BLaER1 (cell line): ENCODE results near the gene PGRMC1.
"Not testable (repeated sequence)": the region's sequence is repeated elsewhere in the genome, so short reads cannot be mapped to it uniquely, and the experiment has no call there.

Experiments used
- H3K27ac ChIP-seq: shearing (Covaris generic); formaldehyde crosslinking; 2 replicates; pipeline ENCODE4 v1.8.1; 2022
- H3K27me3 ChIP-seq: shearing (Covaris generic); formaldehyde crosslinking; 2 replicates; pipeline ENCODE4 v1.8.1; 2022
- H3K36me3 ChIP-seq: shearing (Covaris generic); formaldehyde crosslinking; 2 replicates; pipeline ENCODE4 v1.8.1; 2022
- H3K4me1 ChIP-seq: shearing (Covaris generic); formaldehyde crosslinking; 2 replicates; pipeline ENCODE4 v1.8.1; 2022
- H3K4me2 ChIP-seq: shearing (Covaris generic); formaldehyde crosslinking; 2 replicates; pipeline ENCODE4 v1.8.1; 2022
- H3K4me3 ChIP-seq: shearing (Covaris generic); formaldehyde crosslinking; 2 replicates; pipeline ENCODE4 v1.8.1; 2022
- H3K9ac ChIP-seq: shearing (Covaris generic); formaldehyde crosslinking; 2 replicates; pipeline ENCODE4 v1.8.1; 2022
- H3K9me3 ChIP-seq: shearing (Covaris generic); formaldehyde crosslinking; 2 replicates; pipeline ENCODE4 v1.8.1; 2022
- H4K20me1 ChIP-seq: shearing (Covaris generic); formaldehyde crosslinking; 2 replicates; pipeline ENCODE4 v1.8.1; 2022
- Cebpa-rat ChIP-seq: shearing (Covaris generic); IDR thresholded peaks from 2 replicates; pipeline ENCODE4 v1.8.1; 2022

PGRMC1 gene

DNA sequence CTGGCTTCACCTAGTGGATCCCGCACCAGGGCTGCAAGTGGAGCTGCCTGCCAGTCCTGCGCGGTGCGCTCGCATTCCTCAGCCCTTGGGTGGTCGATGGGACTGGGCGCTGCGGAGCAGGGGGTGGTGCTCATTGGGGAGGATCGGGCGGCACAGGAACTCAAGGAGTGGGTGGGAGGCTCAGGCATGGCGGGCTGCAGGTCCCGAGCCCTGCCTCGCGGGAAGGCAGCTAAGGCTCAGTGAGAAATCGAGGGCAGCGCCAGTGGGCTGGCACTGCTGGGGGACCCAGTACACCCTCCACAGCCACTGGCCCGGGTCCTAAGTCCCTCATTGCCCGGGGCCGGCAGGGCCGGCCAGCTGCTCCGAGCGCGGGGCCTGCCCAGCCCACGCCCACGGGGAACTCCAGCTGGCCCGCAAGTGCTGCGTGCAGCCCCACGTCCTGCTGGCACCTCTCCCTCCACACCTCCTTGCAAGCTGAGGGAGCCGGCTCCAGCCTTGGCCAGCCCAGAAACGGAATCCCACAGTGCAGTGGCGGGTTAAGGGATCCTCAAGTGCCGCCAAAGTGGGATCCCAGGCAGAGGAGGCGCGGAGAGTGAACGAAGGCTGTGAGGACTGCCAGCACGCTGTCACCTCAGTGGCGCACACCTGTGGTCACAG, 27.6 kb upstream of the PGRMC1 start:
- H3K27me3 ChIP-seq = no peaks in the 10 kb centered on the region
- H4K20me1 ChIP-seq = no peaks in the 10 kb centered on the region
- H3K36me3 ChIP-seq = no peaks in the 10 kb centered on the region
- no peak overlapping the region for H3K4me2 ChIP-seq
- H3K9ac ChIP-seq = no peak overlapping the region
- no peak overlapping the region for H3K27ac ChIP-seq
- TF ChIP-seq Cebpa-rat = no peak
- no peaks in the 10 kb centered on the region for H3K4me1 ChIP-seq
- peaks cover 13% of the 10 kb centered on the region for H3K9me3 ChIP-seq
- no peak overlapping the region for H3K4me3 ChIP-seq

DNA sequence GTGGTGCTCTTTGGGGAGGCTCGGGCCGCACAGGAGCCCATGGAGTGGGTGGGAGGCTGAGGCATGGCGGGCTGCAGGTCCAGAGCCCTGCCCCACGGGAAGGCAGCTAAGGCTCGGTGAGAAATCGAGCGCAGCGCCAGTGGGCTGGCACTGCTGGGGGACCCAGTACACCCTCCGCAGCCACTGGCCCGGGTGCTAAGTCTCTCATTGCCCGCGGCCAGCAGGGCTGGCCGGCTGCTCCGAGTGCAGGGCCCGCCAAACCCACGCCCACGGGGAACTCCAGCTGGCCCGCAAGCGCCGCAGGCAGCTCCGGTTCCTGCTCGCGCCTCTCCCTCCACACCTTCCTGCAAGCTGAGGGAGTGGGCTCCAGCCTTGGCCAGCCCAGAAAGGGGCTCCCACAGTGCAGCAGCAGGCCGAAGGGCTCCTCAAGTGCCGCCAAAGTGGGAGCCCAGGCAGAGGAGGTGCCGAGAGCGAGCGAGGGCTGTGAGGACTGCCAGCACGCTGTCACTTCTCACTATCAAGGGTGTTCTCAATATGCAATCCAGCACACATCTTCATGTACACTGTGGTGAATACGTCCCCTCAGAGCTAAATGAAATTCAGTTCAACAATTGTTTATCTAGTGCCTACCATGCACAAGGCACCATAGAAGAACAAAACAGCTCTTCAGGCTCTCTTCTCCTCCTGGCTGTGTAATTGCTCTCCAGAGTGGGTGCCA, 25.0 kb upstream of the PGRMC1 start:
- H3K4me2 ChIP-seq, H3K27me3 ChIP-seq, H3K4me3 ChIP-seq, H3K27ac ChIP-seq, H4K20me1 ChIP-seq, H3K9ac ChIP-seq, H3K4me1 ChIP-seq, H3K36me3 ChIP-seq: not testable (repeated sequence)
- peaks cover 13% of the 10 kb centered on the region for H3K9me3 ChIP-seq

DNA sequence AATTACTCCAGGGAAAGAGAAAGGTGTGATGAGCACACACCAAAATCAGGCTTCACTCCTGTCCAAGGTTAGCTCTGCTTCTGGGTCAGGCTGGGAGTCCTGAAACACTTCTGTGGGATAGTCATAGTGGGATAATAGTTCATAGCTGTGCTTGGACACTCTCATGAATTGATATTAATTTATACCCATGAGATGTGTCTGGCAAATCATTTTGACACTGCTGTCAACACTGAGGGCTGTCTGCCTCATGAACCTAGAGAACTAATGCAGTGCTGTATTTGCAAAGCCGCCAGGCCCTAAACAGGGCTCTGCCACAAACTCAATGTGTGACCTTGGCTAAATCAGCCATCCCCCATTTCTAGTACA, 24.5 kb upstream of the PGRMC1 start:
- no peak overlapping the region for H3K27ac ChIP-seq
- no peak for TF ChIP-seq Cebpa-rat

DNA sequence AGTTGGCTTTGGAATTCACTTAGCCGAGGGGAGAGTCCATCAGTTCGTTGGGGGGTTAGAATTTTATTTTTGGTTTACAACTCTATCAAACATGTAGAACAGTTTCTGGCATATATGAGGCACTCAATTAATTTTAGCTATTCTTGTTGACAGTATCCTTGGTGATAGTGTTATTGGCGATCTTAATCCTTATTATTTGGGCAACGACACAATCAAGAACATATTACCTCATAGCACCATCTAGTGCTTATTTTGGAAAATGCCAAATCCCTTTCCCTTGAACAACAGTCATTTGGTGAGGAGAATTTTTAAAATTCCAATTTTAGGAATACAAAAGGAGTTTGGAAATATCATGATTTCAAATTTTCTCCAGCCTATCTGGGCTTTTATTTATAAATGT, 17.9 kb upstream of the PGRMC1 start:
- Histone ChIP-seq H3K9ac (no peak overlapping the region), H3K9me3 (no peaks in the 10 kb centered on the region), H3K36me3 (no peaks in the 10 kb centered on the region), H3K4me3 (no peak overlapping the region), H3K27me3 (no peaks in the 10 kb centered on the region), H3K4me1 (no peaks in the 10 kb centered on the region), H3K4me2 (no peak overlapping the region), H4K20me1 (no peaks in the 10 kb centered on the region), H3K27ac (no peak overlapping the region)
- no peak for TF ChIP-seq Cebpa-rat

More for the DNA sequence above, 24.5 kb upstream of the PGRMC1 start:
- Histone ChIP-seq H3K9ac (no peak overlapping the region), H3K27me3 (no peaks in the 10 kb centered on the region), H3K4me1 (no peaks in the 10 kb centered on the region), H3K36me3 (no peaks in the 10 kb centered on the region), H3K9me3 (peaks cover 13% of the 10 kb centered on the region), H4K20me1 (no peaks in the 10 kb centered on the region), H3K4me3 (no peak overlapping the region), H3K4me2 (no peak overlapping the region)

DNA sequence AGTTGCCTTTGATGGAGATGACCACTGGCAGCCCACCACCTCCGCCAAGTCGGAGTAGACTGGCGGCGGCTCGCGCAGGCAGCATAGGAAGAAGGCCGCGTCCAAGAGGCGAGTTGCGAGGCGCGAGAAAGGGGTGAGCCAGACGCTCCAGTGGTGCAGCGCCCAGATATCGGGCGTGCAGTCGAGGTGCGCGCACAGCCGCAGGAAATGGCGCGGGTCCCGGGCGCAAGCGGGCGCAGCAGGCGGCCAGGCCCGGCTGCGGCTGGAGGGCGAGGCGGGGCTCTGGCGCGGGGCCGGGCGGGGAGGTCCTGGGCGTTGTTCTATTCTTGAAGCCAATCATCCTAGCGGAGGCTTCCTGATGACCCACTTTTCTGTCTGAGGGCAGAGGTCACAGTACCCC, 13.2 kb upstream of the PGRMC1 start:
- H3K4me1 ChIP-seq = no peaks in the 10 kb centered on the region
- no peak overlapping the region for H3K9ac ChIP-seq
- no peaks in the 10 kb centered on the region for H3K27me3 ChIP-seq
- no peaks in the 10 kb centered on the region for H3K36me3 ChIP-seq
- H3K4me2 ChIP-seq = no peak overlapping the region
- no peaks in the 10 kb centered on the region for H4K20me1 ChIP-seq
- H3K9me3 ChIP-seq = no peaks in the 10 kb centered on the region
- H3K27ac ChIP-seq = no peak overlapping the region
- no peak overlapping the region for H3K4me3 ChIP-seq
- TF ChIP-seq Cebpa-rat = no peak

DNA sequence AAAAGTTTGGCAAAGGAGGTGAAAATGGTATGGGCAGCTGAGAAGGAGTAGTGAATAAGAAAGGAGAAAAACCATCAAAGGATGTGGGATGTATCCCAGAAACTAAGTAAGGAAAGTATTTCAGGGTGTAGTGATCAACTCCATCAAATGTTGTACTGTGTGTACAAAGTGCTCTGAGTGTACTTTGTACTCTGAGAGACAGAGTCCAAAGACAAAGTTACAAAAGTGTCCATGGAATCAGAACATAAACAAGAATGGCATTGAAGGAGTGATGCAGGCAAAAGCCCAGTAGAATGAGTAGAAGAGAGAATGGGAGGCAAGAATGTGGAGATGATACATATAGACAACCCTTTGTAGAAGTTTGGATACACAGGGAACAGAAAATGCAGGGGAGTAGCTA, 12.3 kb upstream of the PGRMC1 start:
- Histone ChIP-seq H3K9ac (no peak overlapping the region), H4K20me1 (no peaks in the 10 kb centered on the region), H3K4me1 (no peaks in the 10 kb centered on the region), H3K36me3 (no peaks in the 10 kb centered on the region), H3K4me2 (no peak overlapping the region), H3K4me3 (no peak overlapping the region), H3K27ac (no peak overlapping the region), H3K27me3 (no peaks in the 10 kb centered on the region), H3K9me3 (no peaks in the 10 kb centered on the region)
- no peak for TF ChIP-seq Cebpa-rat

DNA sequence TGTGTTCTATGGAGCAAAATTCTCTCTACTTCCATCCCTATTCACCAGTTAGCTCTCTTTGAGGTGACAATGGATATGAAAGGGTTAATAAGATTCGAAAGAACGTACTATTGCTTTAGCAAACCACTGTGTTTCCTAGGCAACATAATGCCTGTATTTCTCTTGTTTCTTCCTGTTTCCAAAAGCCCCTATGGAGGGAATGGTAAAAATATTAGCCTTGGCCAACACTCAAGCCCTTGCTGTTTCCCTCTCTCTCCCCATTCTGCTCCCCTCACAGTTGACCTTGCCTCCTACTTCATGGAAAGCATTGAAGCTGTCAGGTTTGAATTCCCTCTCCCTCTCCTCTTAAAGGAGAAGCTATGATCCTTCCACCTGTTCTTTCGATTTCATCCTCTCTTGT, 9.6 kb upstream of the PGRMC1 start:
- no peaks in the 10 kb centered on the region for H3K9me3 ChIP-seq
- H3K4me2 ChIP-seq = no peak overlapping the region

DNA sequence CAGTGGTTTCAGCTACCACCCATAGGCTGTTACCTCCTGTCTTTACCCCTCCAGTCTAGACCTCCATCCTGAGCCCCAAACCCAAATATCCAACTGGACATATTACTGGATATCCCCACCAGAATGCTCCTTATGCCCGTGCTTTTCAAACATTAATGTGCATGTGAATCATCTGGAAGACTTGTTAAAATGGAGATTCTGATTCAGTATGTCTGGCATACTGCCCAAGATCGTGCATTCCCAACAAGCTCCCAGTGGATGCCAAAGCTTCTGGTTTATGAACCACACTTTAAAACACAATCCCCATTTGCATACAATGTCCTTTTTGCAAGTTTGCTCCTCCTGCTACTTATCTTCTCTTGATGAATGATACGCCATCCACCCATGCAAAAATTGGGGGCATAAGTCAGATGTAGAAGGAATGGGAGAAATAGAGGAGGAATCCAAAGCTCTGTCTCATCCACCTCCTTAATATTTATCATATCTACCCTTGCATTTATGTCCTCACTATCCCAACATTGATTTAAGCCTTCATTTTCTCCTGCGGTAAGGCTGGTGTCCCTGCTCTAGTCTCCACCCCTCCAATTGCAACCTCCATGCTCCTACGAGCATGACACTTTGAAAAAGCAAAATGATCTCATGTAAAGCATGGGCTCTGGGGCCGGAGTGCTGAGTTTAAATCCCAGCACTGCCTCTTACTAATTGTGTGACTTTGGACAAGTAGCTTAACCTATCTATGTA, 7.4 kb upstream of the PGRMC1 start:
- no peak for TF ChIP-seq Cebpa-rat
- Histone ChIP-seq H4K20me1 (no peaks in the 10 kb centered on the region), H3K9ac (no peak overlapping the region), H3K4me3 (no peak overlapping the region), H3K4me1 (no peaks in the 10 kb centered on the region), H3K27me3 (no peaks in the 10 kb centered on the region), H3K36me3 (no peaks in the 10 kb centered on the region), H3K9me3 (no peaks in the 10 kb centered on the region), H3K4me2 (no peak overlapping the region), H3K27ac (no peak overlapping the region)

More for the DNA sequence above, 9.6 kb upstream of the PGRMC1 start:
- Histone ChIP-seq H3K27ac (no peak overlapping the region), H4K20me1 (no peaks in the 10 kb centered on the region), H3K27me3 (no peaks in the 10 kb centered on the region), H3K36me3 (no peaks in the 10 kb centered on the region), H3K9ac (no peak overlapping the region), H3K4me1 (no peaks in the 10 kb centered on the region), H3K4me3 (no peak overlapping the region)
- no peak for TF ChIP-seq Cebpa-rat

DNA sequence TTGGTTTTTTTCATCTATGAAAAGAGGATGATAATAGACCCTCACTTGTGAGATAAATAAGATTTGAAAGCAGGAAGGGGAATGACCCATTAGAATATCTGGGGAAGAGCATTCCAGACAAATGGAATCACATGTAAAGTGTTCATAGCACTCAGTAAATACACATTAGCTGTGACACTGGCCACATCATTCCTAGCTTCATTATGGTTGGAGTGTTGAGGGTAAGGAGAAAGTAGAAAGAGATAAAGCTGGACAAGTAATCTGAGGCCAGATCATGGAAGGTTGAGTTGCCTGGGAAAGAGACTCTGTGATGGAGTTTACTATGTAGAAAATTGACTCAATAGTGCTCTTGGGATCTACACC, 6.9 kb upstream of the PGRMC1 start:
- no peak overlapping the region for H3K9ac ChIP-seq
- no peaks in the 10 kb centered on the region for H3K27me3 ChIP-seq
- H3K27ac ChIP-seq = no peak overlapping the region
- no peaks in the 10 kb centered on the region for H3K36me3 ChIP-seq
- H3K4me1 ChIP-seq = no peaks in the 10 kb centered on the region
- no peak for TF ChIP-seq Cebpa-rat
- H4K20me1 ChIP-seq = no peaks in the 10 kb centered on the region
- H3K4me3 ChIP-seq = no peak overlapping the region
- H3K9me3 ChIP-seq = no peaks in the 10 kb centered on the region
- no peak overlapping the region for H3K4me2 ChIP-seq

DNA sequence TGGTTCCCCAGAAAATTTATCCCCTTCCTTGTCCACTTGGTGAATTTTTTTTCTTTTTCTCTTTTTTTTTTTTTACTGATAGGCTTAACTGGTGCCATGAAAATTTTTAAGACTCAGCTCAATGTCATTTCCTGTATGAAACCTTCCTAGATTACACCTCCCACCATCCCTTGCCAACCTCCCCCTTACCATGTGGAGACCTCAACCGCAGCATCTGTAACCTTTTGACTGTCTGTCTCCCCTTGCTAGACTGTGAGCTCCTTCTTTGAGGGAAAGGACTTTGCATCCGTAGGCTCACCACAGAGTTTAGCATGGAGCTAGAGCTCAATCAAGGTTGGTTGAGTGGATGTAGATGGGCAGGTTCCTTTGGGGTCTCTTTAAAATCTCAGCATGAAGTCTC, 5.2 kb upstream of the PGRMC1 start:
- H4K20me1 ChIP-seq = no peaks in the 10 kb centered on the region
- 0 out of 2 replicates have a peak, but pooled peaks cover 3% of the 10 kb centered on the region for H3K4me1 ChIP-seq
- no peak overlapping the region for H3K9ac ChIP-seq
- 0 out of 2 replicates have a peak, but pooled peaks cover 2% of the 10 kb centered on the region for H3K9me3 ChIP-seq
- no peaks in the 10 kb centered on the region for H3K27me3 ChIP-seq
- H3K27ac ChIP-seq = no peak overlapping the region
- no peaks in the 10 kb centered on the region for H3K36me3 ChIP-seq
- H3K4me2 ChIP-seq = no peak overlapping the region
- TF ChIP-seq Cebpa-rat = no peak
- H3K4me3 ChIP-seq = no peak overlapping the region
